Gastroesophageal sphincter (tissue), 3 donors: ENCODE measurements around the gene MAML2.

Source experiments
- EP300 ChIP-seq: sonication (generic); formaldehyde crosslinking; IDR thresholded peaks from one replicate; pipeline ENCODE4 v1.6.1; 2017; ENCODE audit warnings: antibody characterized with exemption, mild to moderate bottlenecking
- POLR2A ChIP-seq, 2 donors: fragments of 450-650 bp; IDR thresholded peaks; one replicate each; pipeline ENCODE4 v1.6.1; 2017; ENCODE audit warnings: antibody characterized with exemption in 2 of 2, mild to moderate bottlenecking in 2 of 2, moderate library complexity in 1 of 2
- POLR2AphosphoS5 ChIP-seq: sonication (generic); formaldehyde crosslinking; IDR thresholded peaks from one replicate; pipeline ENCODE4 v1.6.1; 2017; ENCODE audit warnings: antibody characterized with exemption
- TF ChIP-seq, protein P1 (sequence below), 4 experiments: fragments of 200-600 bp in 2 of 4; fragments of 450-650 bp in 2 of 4; sonication (generic) in 1 of 4; IDR thresholded peaks; one replicate each; pipeline ENCODE4 v1.5.1; 2017 to 2019; ENCODE audit warnings: antibody characterized with exemption in 4 of 4, mild to moderate bottlenecking in 2 of 4, moderate library complexity in 2 of 4

DNA sequence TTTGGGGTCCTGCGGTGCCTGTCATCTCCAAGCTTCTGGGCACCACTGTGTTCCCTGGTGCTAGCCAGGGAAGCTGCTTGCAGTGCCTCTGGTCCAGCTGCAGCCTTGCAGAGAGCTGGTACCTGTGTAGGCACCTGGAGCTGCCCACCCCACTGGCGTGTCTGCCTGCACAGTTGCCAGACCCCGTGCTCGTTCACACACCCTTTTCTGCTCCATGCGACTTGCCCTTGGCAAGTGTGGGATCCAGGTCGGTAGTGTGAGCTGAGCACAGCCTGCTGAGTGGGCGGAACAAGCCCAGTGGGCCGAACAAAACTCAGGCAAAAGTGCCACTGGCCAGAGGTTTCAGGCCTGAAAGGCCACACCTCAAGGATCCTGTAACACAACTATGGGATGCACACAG is 272.5 kb downstream of the MAML2 start:
- TF ChIP-seq, protein P1, sequence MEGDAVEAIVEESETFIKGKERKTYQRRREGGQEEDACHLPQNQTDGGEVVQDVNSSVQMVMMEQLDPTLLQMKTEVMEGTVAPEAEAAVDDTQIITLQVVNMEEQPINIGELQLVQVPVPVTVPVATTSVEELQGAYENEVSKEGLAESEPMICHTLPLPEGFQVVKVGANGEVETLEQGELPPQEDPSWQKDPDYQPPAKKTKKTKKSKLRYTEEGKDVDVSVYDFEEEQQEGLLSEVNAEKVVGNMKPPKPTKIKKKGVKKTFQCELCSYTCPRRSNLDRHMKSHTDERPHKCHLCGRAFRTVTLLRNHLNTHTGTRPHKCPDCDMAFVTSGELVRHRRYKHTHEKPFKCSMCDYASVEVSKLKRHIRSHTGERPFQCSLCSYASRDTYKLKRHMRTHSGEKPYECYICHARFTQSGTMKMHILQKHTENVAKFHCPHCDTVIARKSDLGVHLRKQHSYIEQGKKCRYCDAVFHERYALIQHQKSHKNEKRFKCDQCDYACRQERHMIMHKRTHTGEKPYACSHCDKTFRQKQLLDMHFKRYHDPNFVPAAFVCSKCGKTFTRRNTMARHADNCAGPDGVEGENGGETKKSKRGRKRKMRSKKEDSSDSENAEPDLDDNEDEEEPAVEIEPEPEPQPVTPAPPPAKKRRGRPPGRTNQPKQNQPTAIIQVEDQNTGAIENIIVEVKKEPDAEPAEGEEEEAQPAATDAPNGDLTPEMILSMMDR (IDR thresholded peaks at IDR 0.05), result no peak
- TF ChIP-seq POLR2A (IDR thresholded peaks at IDR 0.05) (no peak), POLR2AphosphoS5 (no peak), EP300 (no peak)
